Mesenchymal stem cell (in vitro differentiated cells and primary cell): Measurements from ENCODE around the gene ADAM12.
A peak's percentile ranks its signal among the peaks of the same experiment; 100 is the strongest.

Experiments used
- DNase-seq: peaks from one replicate; pipeline ENCODE4 v3.0.0-alpha.2; 2013
- H2AFZ ChIP-seq: one replicate; pipeline ENCODE4 v1.6.1; 2013; ENCODE audit warnings: low read depth, mild to moderate bottlenecking, control low read depth, inconsistent platforms, low read length, moderate library complexity
- H2AK5ac ChIP-seq: 2 replicates; pipeline ENCODE4 v1.6.1; 2013; ENCODE audit warnings: low read length, moderate library complexity, mild to moderate bottlenecking, inconsistent platforms; ENCODE audit not compliant: severe bottlenecking
- H2BK120ac ChIP-seq: one replicate; pipeline ENCODE4 v1.6.1; 2013; ENCODE audit warnings: low read depth, mild to moderate bottlenecking, inconsistent platforms, low read length, moderate library complexity
- H2BK12ac ChIP-seq, 2 experiments: one replicate each; pipeline ENCODE4 v1.6.1; 2013; ENCODE audit warnings: inconsistent platforms in 2 of 2, low read length in 2 of 2, mild to moderate bottlenecking in 2 of 2, moderate library complexity in 2 of 2, control low read depth in 1 of 2
- H2BK15ac ChIP-seq: one replicate; pipeline ENCODE4 v1.6.1; 2013; ENCODE audit warnings: mild to moderate bottlenecking, low read depth, inconsistent platforms; ENCODE audit not compliant: poor library complexity, severe bottlenecking
- H2BK5ac ChIP-seq: 2 replicates; pipeline ENCODE4 v1.6.1; 2013; ENCODE audit warnings: low read depth, mild to moderate bottlenecking, low read length, control low read depth, inconsistent platforms; ENCODE audit not compliant: poor library complexity, severe bottlenecking
- H3K14ac ChIP-seq, 2 experiments: one replicate each; pipeline ENCODE4 v1.6.1; 2013; ENCODE audit warnings: inconsistent platforms in 2 of 2, low read length in 2 of 2, control low read depth in 1 of 2, mild to moderate bottlenecking in 1 of 2, moderate library complexity in 1 of 2
- H3K18ac ChIP-seq, 2 experiments: one replicate each; pipeline ENCODE4 v1.6.1; 2013; ENCODE audit warnings: inconsistent platforms in 2 of 2, low read length in 2 of 2, control low read depth in 1 of 2, low read depth in 1 of 2, mild to moderate bottlenecking in 1 of 2
- H3K23ac ChIP-seq, 2 experiments: one replicate each; pipeline ENCODE4 v1.6.1; 2013; ENCODE audit warnings: inconsistent platforms in 2 of 2, low read length in 2 of 2, mild to moderate bottlenecking in 2 of 2, moderate library complexity in 2 of 2, control low read depth in 1 of 2
- H3K27ac ChIP-seq: 2 replicates; pipeline ENCODE4 v1.5.1; 2013; ENCODE audit warnings: mild to moderate bottlenecking, moderate library complexity, low read length, control low read depth, inconsistent platforms; ENCODE audit not compliant: poor library complexity, severe bottlenecking
- H3K27me3 ChIP-seq, 2 experiments: 2 replicates each; pipeline versions ENCODE4 v1.6.1 to v1.7.0; 2013; ENCODE audit warnings: low read length in 2 of 2, mild to moderate bottlenecking in 2 of 2, moderate library complexity in 2 of 2, control low read depth in 1 of 2, inconsistent platforms in 1 of 2; ENCODE audit not compliant: control insufficient read depth in 1 of 2, insufficient read depth in 1 of 2
- H3K36me3 ChIP-seq, 2 experiments: 2 replicates each; pipeline versions ENCODE4 v1.6.1 to v1.7.0; 2013; ENCODE audit warnings: low read length in 2 of 2, control low read depth in 1 of 2, inconsistent platforms in 1 of 2, low read depth in 1 of 2, mild to moderate bottlenecking in 1 of 2; ENCODE audit not compliant: insufficient read depth in 2 of 2, control insufficient read depth in 1 of 2
- H3K4ac ChIP-seq, 2 experiments: one replicate each; pipeline ENCODE4 v1.6.1; 2013; ENCODE audit warnings: inconsistent platforms in 2 of 2, low read length in 2 of 2, mild to moderate bottlenecking in 2 of 2, moderate library complexity in 2 of 2, control low read depth in 1 of 2, low read depth in 1 of 2
- H3K4me1 ChIP-seq: 2 replicates; pipeline ENCODE4 v1.6.1; 2013; ENCODE audit warnings: low read depth, low read length, control low read depth; ENCODE audit not compliant: control insufficient read depth, insufficient read depth
- H3K4me2 ChIP-seq: 2 replicates; pipeline ENCODE4 v1.6.1; 2013; ENCODE audit warnings: low read length, mild to moderate bottlenecking, inconsistent platforms; ENCODE audit not compliant: poor library complexity, severe bottlenecking
- H3K4me3 ChIP-seq, 2 experiments: 2 replicates each; pipeline versions ENCODE4 v1.5.1 to v1.7.0; 2013; ENCODE audit warnings: low read length in 2 of 2, mild to moderate bottlenecking in 2 of 2, control low read depth in 1 of 2, low read depth in 1 of 2; ENCODE audit not compliant: insufficient read depth in 1 of 2
- H3K79me1 ChIP-seq: replicated peaks from 2 replicates; pipeline ENCODE4 v1.6.1; 2013; ENCODE audit warnings: mild to moderate bottlenecking, control low read depth, low read length, inconsistent platforms; ENCODE audit not compliant: poor library complexity, severe bottlenecking
- H3K9ac ChIP-seq: 2 replicates; pipeline ENCODE4 v1.7.0; 2013; ENCODE audit warnings: mild to moderate bottlenecking, low read length, moderate library complexity
- H3K9me3 ChIP-seq: 2 replicates; pipeline ENCODE4 v1.7.0; 2013; ENCODE audit warnings: mild to moderate bottlenecking, low read length; ENCODE audit not compliant: control insufficient read depth
- H4K8ac ChIP-seq: one replicate; pipeline ENCODE4 v1.6.1; 2013; ENCODE audit warnings: inconsistent platforms, mild to moderate bottlenecking, low read length, moderate library complexity
- H4K91ac ChIP-seq: one replicate; pipeline ENCODE4 v1.6.1; 2013; ENCODE audit warnings: mild to moderate bottlenecking, low read length, inconsistent platforms
- WGBS: methylation state at CpG from one replicate; pipeline ENCODE4 v1.1.7; 2013; ENCODE audit warnings: mixed read lengths; 5-methylcytosine and 5-hydroxymethylcytosine counted together

The ADAM12 gene

GRCh38 chr10:126080879-126081411 lies 307.3 kb downstream of the ADAM12 start:
- Histone ChIP-seq H3K4me2 (peak overlapping the region; percentile 11), H2AK5ac (no peak overlapping the region), H3K36me3 (peaks cover 15 to 83% of the 10 kb centered on the region in 2 experiments), H2BK120ac (peak overlapping the region; percentile 59), H3K4me1 (peaks cover 9% of the 10 kb centered on the region), H3K4me3 (peak overlapping the region in 1 of 2 experiments; percentile 20), H4K8ac (peak overlapping the region; percentile 21), H2BK15ac (no peak overlapping the region), H4K91ac (peak overlapping the region; percentile 12), H3K9ac (peak overlapping the region; percentile 53), H2BK5ac (no peak overlapping the region), H3K9me3 (peaks cover 6% of the 10 kb centered on the region), H3K27ac (peak overlapping the region; percentile 67), H3K27me3 (no peaks in the 10 kb centered on the region), H3K14ac (no peak overlapping the region), H3K18ac (peak overlapping the region in 1 of 2 experiments; percentile 76), H3K4ac (no peak overlapping the region), H2BK12ac (no peak overlapping the region), H2AFZ (no peak overlapping the region), H3K79me1 (peaks cover 20% of the 10 kb centered on the region), H3K23ac (no peak overlapping the region)
- DNase-seq = peak; percentile 83
- WGBS = under 1% methylated on average over 8 of the region's 12 CpGs

DNA sequence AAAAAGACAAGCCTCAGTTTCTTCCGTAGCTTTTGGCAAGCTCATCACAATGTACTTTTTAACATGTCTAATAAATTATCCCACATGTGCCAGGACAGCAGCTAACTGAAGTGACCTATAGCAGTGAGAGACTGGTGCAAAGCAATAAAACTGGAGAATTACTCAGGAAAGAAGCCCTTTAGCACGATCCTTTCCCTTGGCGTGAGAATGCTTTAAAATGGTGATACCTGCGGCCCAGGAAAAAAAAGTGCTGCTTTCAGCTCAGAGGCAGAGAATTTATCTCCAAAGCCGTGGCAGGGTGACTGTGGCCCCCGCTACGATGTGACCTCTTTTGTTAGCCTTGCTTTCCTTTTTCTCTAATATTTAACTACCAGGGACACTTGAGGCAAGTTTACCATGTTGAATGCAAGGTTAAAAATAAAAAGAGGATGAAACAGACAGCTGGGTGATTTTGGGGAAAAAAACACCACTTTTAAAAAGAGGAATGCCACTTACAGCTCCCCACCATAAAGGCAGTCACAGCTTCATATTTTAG lies 307.9 kb downstream of the ADAM12 start:
- H3K4me2 ChIP-seq = peak overlapping the region; percentile 2

DNA sequence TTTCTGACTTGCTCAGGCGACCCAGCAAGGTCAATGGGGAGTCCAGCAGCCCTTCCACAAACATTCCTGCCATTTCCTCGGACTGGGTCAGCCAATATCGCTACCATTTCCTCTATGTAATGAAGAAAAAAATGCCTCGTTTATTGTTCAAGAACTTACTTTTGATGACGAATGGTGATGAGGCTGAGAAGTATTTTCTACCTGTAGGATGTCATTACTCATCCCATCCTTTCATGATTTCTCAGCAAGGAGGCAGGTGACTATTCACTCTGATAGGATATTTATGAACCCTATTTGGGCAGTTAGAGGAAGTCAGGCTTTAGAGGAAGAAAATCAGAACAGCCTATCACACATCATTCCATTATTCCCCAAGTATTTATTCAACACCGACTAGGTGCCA lies 313.3 kb downstream of the ADAM12 start:
- DNase-seq = no peak
- Histone ChIP-seq H3K23ac (no peak overlapping the region), H4K8ac (no peak overlapping the region), H3K9me3 (peaks cover 6% of the 10 kb centered on the region), H3K4me2 (no peak overlapping the region), H2BK12ac (no peak overlapping the region), H3K4me3 (no peak overlapping the region), H3K18ac (no peak overlapping the region), H3K4me1 (no peaks in the 10 kb centered on the region), H2BK5ac (no peak overlapping the region), H3K36me3 (peaks cover 2 to 76% of the 10 kb centered on the region in 2 experiments), H3K27me3 (no peaks in the 10 kb centered on the region), H3K14ac (no peak overlapping the region), H2BK15ac (no peak overlapping the region), H2BK120ac (no peak overlapping the region), H2AK5ac (no peak overlapping the region), H3K4ac (no peak overlapping the region), H3K9ac (no peak overlapping the region), H3K79me1 (peaks cover 2% of the 10 kb centered on the region), H3K27ac (no peak overlapping the region), H4K91ac (no peak overlapping the region), H2AFZ (no peak overlapping the region)
- WGBS = 93% methylated on average over 6 of the region's 6 CpGs

More for the DNA sequence above, 307.9 kb downstream of the ADAM12 start:
- no peak overlapping the region for H4K91ac ChIP-seq
- H3K23ac ChIP-seq = peak overlapping the region in 1 of 2 experiments; percentile 23
- peak overlapping the region; percentile 66 for H2BK15ac ChIP-seq
- H3K27me3 ChIP-seq = no peaks in the 10 kb centered on the region
- H2BK120ac ChIP-seq = no peak overlapping the region
- 19% methylated on average over 4 of the region's 7 CpGs for WGBS
- no peak overlapping the region for H3K4ac ChIP-seq
- peaks cover 18% of the 10 kb centered on the region for H3K79me1 ChIP-seq
- H3K9me3 ChIP-seq = peaks cover 6% of the 10 kb centered on the region
- H3K4me3 ChIP-seq = no peak overlapping the region
- no peak overlapping the region for H4K8ac ChIP-seq
- no peak overlapping the region for H2AFZ ChIP-seq
- H2BK5ac ChIP-seq = no peak overlapping the region
- peak overlapping the region; percentile 53 for H3K9ac ChIP-seq
- peak overlapping the region; percentile 1 to 87 for H3K18ac ChIP-seq
- peak; percentile 55 for DNase-seq
- H3K27ac ChIP-seq = peak overlapping the region; percentile 67
- no peak overlapping the region for H2AK5ac ChIP-seq
- H3K4me1 ChIP-seq = peaks cover 9% of the 10 kb centered on the region
- no peak overlapping the region for H3K14ac ChIP-seq
- no peak overlapping the region for H2BK12ac ChIP-seq
- H3K36me3 ChIP-seq = peaks cover 15 to 83% of the 10 kb centered on the region in 2 experiments

GRCh38 chr10:126074291-126074690 lies 314.0 kb downstream of the ADAM12 start:
- Histone ChIP-seq H3K4ac (no peak overlapping the region), H3K23ac (no peak overlapping the region), H2AK5ac (no peak overlapping the region), H3K9ac (peak overlapping the region; percentile 53), H3K4me2 (no peak overlapping the region), H2BK5ac (no peak overlapping the region), H2BK12ac (no peak overlapping the region), H4K8ac (no peak overlapping the region), H2BK15ac (no peak overlapping the region), H3K9me3 (peaks cover 6% of the 10 kb centered on the region), H4K91ac (no peak overlapping the region), H2AFZ (no peak overlapping the region), H3K27me3 (no peaks in the 10 kb centered on the region), H3K27ac (no peak overlapping the region), H2BK120ac (no peak overlapping the region), H3K36me3 (peaks cover 8 to 76% of the 10 kb centered on the region in 2 experiments), H3K4me1 (no peaks in the 10 kb centered on the region), H3K4me3 (no peak overlapping the region), H3K18ac (no peak overlapping the region), H3K79me1 (peaks cover 2% of the 10 kb centered on the region), H3K14ac (no peak overlapping the region)
- no peak for DNase-seq
- 100% methylated on average over 2 of the region's 3 CpGs for whole genome bisulfite sequencing
